OCI-LY3 (cell line): ENCODE data around the gene TP53I11.
A peak's percentile ranks its signal among the peaks of the same experiment; 100 is the strongest.

Experiments used
- H2AFZ ChIP-seq: fragments of 200-600, 300-600 bp; shearing (Covaris generic); 2 replicates; pipeline ENCODE4 v1.6.0; 2014; ENCODE audit warnings: antibody characterized with exemption, low read depth, low read length
- H3K27ac ChIP-seq: fragments of 200-600, 300-600 bp; sonication (generic); 2 replicates; pipeline ENCODE4 v1.5.1; 2014; ENCODE audit warnings: mild to moderate bottlenecking, low read length, moderate library complexity, mixed read lengths
- H3K27me3 ChIP-seq: fragments of 200-600, 300-600 bp; sonication (generic); 2 replicates; pipeline ENCODE4 v1.6.1; 2014; ENCODE audit warnings: low read depth, low read length, mixed read lengths
- H3K36me3 ChIP-seq: fragments of 200-600, 300-600 bp; sonication (generic); replicated peaks from 2 replicates; pipeline ENCODE3; 2014; ENCODE audit warnings: low read depth, low read length, mixed read lengths
- H3K4me1 ChIP-seq: fragments of 300-600, 200-600 bp; sonication (generic); 2 replicates; pipeline ENCODE4 v1.6.1; 2014; ENCODE audit warnings: low read length, mixed read lengths
- H3K4me2 ChIP-seq: fragments of 200-600, 300-600 bp; sonication (generic); 2 replicates; pipeline ENCODE4 v1.6.1; 2014; ENCODE audit warnings: low read length, mixed read lengths
- H3K4me3 ChIP-seq: fragments of 300-600, 200-600 bp; sonication (generic); 2 replicates; pipeline ENCODE4 v1.5.1; 2014; ENCODE audit warnings: antibody characterized with exemption, mild to moderate bottlenecking, low read length, moderate library complexity
- H3K79me2 ChIP-seq: fragments of 300-600, 200-600 bp; shearing (Covaris generic); 2 replicates; pipeline ENCODE4 v1.6.1; 2014; ENCODE audit warnings: mild to moderate bottlenecking, low read length, mixed read lengths
- H3K9ac ChIP-seq: fragments of 300-600, 200-600 bp; shearing (Covaris generic); 2 replicates; pipeline ENCODE4 v1.6.0; 2014; ENCODE audit warnings: mild to moderate bottlenecking, low read length, moderate library complexity
- H3K9me3 ChIP-seq: fragments of 200-600, 300-600 bp; shearing (Covaris generic); 2 replicates; pipeline ENCODE4 v1.6.1; 2014; ENCODE audit warnings: low read length, mixed read lengths; ENCODE audit not compliant: insufficient read depth
- H4K20me1 ChIP-seq: fragments of 200-600, 300-600 bp; sonication (generic); 2 replicates; pipeline ENCODE4 v1.6.1; 2016; ENCODE audit warnings: low read length, mixed read lengths; ENCODE audit not compliant: insufficient read depth
- CTCF ChIP-seq: fragments of 200-600, 300-600 bp; sonication (generic); IDR thresholded peaks from 2 replicates; pipeline ENCODE4 v1.5.1; 2014; ENCODE audit warnings: antibody characterized with exemption, low read length, low read depth
- EZH2phosphoT487 ChIP-seq: fragments of 200-600 bp; shearing (Covaris generic); IDR thresholded peaks from 2 replicates; pipeline ENCODE4 v1.6.1; 2018; ENCODE audit warnings: antibody characterized with exemption, mixed run types, low read depth

TP53I11 gene

GRCh38 chr11:44916331-44916730 is 34.4 kb downstream of the TP53I11 start:
- Histone ChIP-seq H3K4me2 (peak overlapping the region; percentile 61; the same call in 1 of the 2 replicates), H3K79me2 (no peaks in the 10 kb centered on the region), H3K4me3 (no peak overlapping the region), H3K9me3 (no peaks in the 10 kb centered on the region), H3K27me3 (no peaks in the 10 kb centered on the region), H3K9ac (no peak overlapping the region), H2AFZ (no peak overlapping the region), H3K27ac (no peak overlapping the region), H4K20me1 (no peaks in the 10 kb centered on the region), H3K4me1 (peaks cover 46% of the 10 kb centered on the region), H3K36me3 (no peaks in the 10 kb centered on the region)
- no peak for TF ChIP-seq CTCF

DNA sequence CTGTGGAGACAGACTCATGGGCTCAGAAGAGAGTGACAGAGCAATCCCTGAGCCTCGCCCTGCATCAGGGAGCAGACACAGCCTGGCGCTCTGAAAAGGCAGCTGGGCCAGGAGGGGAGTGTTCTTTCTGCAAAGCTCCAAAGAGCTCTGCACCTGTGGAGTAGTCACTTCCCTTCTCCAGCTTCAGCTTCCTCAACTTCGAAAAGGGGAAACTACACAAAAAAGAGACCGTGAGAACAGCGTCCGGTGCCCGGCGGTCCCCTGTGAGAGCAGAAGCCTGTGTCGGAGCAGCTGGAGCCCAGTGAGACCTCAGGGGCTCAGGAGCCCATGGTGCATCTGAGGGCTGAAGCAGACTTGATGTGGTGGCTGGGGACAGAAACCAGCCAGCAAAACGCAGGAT is 35.1 kb downstream of the TP53I11 start:
- H3K9ac ChIP-seq: no peak overlapping the region
- H3K27ac ChIP-seq: no peak overlapping the region
- peak overlapping the region; percentile 61 for H3K4me2 ChIP-seq
- H3K9me3 ChIP-seq: no peaks in the 10 kb centered on the region
- TF ChIP-seq EZH2phosphoT487 (no peak), CTCF (no peak)
- peaks cover 52% of the 10 kb centered on the region for H3K4me1 ChIP-seq
- H3K27me3 ChIP-seq: no peaks in the 10 kb centered on the region
- no peaks in the 10 kb centered on the region for H3K79me2 ChIP-seq
- no peaks in the 10 kb centered on the region for H4K20me1 ChIP-seq
- peak overlapping the region; percentile 17; the same call in 1 of the 2 replicates for H3K4me3 ChIP-seq
- H3K36me3 ChIP-seq: no peaks in the 10 kb centered on the region
- no peak overlapping the region for H2AFZ ChIP-seq

- H3K9ac ChIP-seq: no peak overlapping the region
Observed at GRCh38 chr11:44915004-44915403, 35.7 kb downstream of the TP53I11 start.

GRCh38 chr11:44914105-44914504 is 36.6 kb downstream of the TP53I11 start:
- no peaks in the 10 kb centered on the region for H3K9me3 ChIP-seq
- H2AFZ ChIP-seq: no peak overlapping the region
- H3K27ac ChIP-seq: no peak overlapping the region
- no peaks in the 10 kb centered on the region for H4K20me1 ChIP-seq
- peaks cover 52% of the 10 kb centered on the region for H3K4me1 ChIP-seq
- no peaks in the 10 kb centered on the region for H3K27me3 ChIP-seq
- no peaks in the 10 kb centered on the region for H3K79me2 ChIP-seq
- no peak overlapping the region for H3K4me2 ChIP-seq
- no peak overlapping the region for H3K4me3 ChIP-seq
- H3K9ac ChIP-seq: no peak overlapping the region
- TF ChIP-seq CTCF: no peak
- no peak for TF ChIP-seq EZH2phosphoT487
- H3K36me3 ChIP-seq: no peaks in the 10 kb centered on the region

More at GRCh38 chr11:44915004-44915403, 35.7 kb downstream of the TP53I11 start:
- Histone ChIP-seq H4K20me1 (no peaks in the 10 kb centered on the region), H2AFZ (no peak overlapping the region), H3K4me3 (peak overlapping the region; percentile 17; the same call in 1 of the 2 replicates), H3K27ac (no peak overlapping the region), H3K79me2 (no peaks in the 10 kb centered on the region), H3K9me3 (no peaks in the 10 kb centered on the region), H3K4me1 (peaks cover 52% of the 10 kb centered on the region), H3K27me3 (no peaks in the 10 kb centered on the region), H3K36me3 (no peaks in the 10 kb centered on the region), H3K4me2 (peak overlapping the region; percentile 61)
- TF ChIP-seq EZH2phosphoT487: no peak
- TF ChIP-seq CTCF: no peak
